Measurements from ENCODE around the gene BACE2.

Gene BACE2

GRCh38 chr21:41269535-41269934 is 101.6 kb downstream of the BACE2 start:
- Histone ChIP-seq H3K4me1 (ENCODE audit: control insufficient read depth, insufficient read depth, low read length) (no peaks in the 10 kb centered on the region), H3K4me3 (ENCODE audit: low read depth, low read length) (no peak overlapping the region), H3K27ac (ENCODE audit: extremely low read depth, low read depth, low read length) (no peak overlapping the region), H3K36me3 (ENCODE audit: control insufficient read depth in 2 of 2, insufficient read depth in 1 of 2, low read length in 2 of 2) (peaks cover 0 to 4% of the 10 kb centered on the region in 2 experiments; a peak in 1 of 3 replicates), H3K9me3 (ENCODE audit: control insufficient read depth, insufficient read depth, low read depth, low read length) (no peaks in the 10 kb centered on the region; the same call in 1 of the 2 replicates)
- ChIA-PET POLR2A (no interaction called here), CTCF (interaction anchor here (8.2 kb wide), 1 partner anchor 14 kb away, joined by 44 read pairs; no protein-coding TSS in a partner anchor)
- TF ChIP-seq ZNF266 (tag by site-specific recombination; IDR thresholded peaks at IDR 0.05; ENCODE audit: low read depth) (no peak), SCRT1 (tag by site-specific recombination; IDR thresholded peaks at IDR 0.05; ENCODE audit: borderline replicate concordance) (peak; percentile 40; the same call in 1 of the 2 replicates), SCRT2 (tag by site-specific recombination; IDR thresholded peaks at IDR 0.05) (peak; percentile 87), ZNF510 (tag by site-specific recombination; IDR thresholded peaks at IDR 0.05; ENCODE audit: insufficient replicate concordance) (no peak), ATF2 (tag by site-specific recombination; IDR thresholded peaks at IDR 0.05; ENCODE audit: low read depth) (no peak), ELK4 (IDR thresholded peaks at IDR 0.05; ENCODE audit: borderline replicate concordance, low read depth, low read length) (no peak), PRDM4 (tag by site-specific recombination; IDR thresholded peaks at IDR 0.05) (no peak), ZBTB6 (tag by site-specific recombination; IDR thresholded peaks at IDR 0.05) (no peak)

- no peaks in the 10 kb centered on the region for H3K36me3 ChIP-seq (ENCODE audit: control insufficient read depth in 2 of 2, insufficient read depth in 1 of 2, low read length in 2 of 2)
- H3K4me3 ChIP-seq (ENCODE audit: low read depth, low read length): no peak overlapping the region
- no peak overlapping the region for H3K27ac ChIP-seq (ENCODE audit: extremely low read depth, low read depth, low read length)
- TF ChIP-seq HIC1 (tag by site-specific recombination; IDR thresholded peaks at IDR 0.05) (no peak), ZBTB6 (tag by site-specific recombination; IDR thresholded peaks at IDR 0.05) (no peak), ZIC2 (tag by site-specific recombination; IDR thresholded peaks at IDR 0.05) (no peak), GLI2 (tag by site-specific recombination; IDR thresholded peaks at IDR 0.05; ENCODE audit: borderline replicate concordance, low read depth) (no peak), KLF10 (tag by site-specific recombination; IDR thresholded peaks at IDR 0.05) (no peak), ZNF48 (tag by site-specific recombination; IDR thresholded peaks at IDR 0.05) (no peak)
- peaks cover 3% of the 10 kb centered on the region; the same call in 1 of the 2 replicates for H3K4me1 ChIP-seq (ENCODE audit: control insufficient read depth, insufficient read depth, low read length)
- ChIA-PET POLR2A (no interaction called here), CTCF (no interaction called here)
- no peaks in the 10 kb centered on the region; the same call in 1 of the 2 replicates for H3K9me3 ChIP-seq (ENCODE audit: control insufficient read depth, insufficient read depth, low read depth, low read length)
These were observed 109.2 kb downstream of the BACE2 start for GRCh38 chr21:41277196-41277595.
